Lower lobe of right lung (tissue), 2 donors: ENCODE data around the gene CDH8. TPM values are rescaled to one million over a fixed set of nuclear protein-coding genes. Genes with fewer than 3 reads are reported as not detected.

Experiments
- ATAC-seq, 2 donors: fragments of 200-7000 bp; cut with Tn5 transposase; one replicate each; pipeline ENCODE4 v1.9.1; 2020 to 2022; ENCODE audit warnings: mild to moderate bottlenecking in 2 of 2, moderate library complexity in 2 of 2
- DNase-seq: peaks from one replicate; pipeline ENCODE4 v3.0.0-alpha.2; 2020
- H3K27ac ChIP-seq: fragments of 200-600 bp; one replicate; pipeline ENCODE4 v1.8.0; 2022
- H3K27me3 ChIP-seq: fragments of 200-600 bp; one replicate; pipeline ENCODE4 v1.8.0; 2022; ENCODE audit warnings: low read depth
- H3K36me3 ChIP-seq: fragments of 200-600 bp; one replicate; pipeline ENCODE4 v1.8.0; 2022; ENCODE audit warnings: mild to moderate bottlenecking
- H3K4me1 ChIP-seq: fragments of 200-600 bp; one replicate; pipeline ENCODE4 v1.8.0; 2022
- H3K4me3 ChIP-seq: fragments of 200-600 bp; one replicate; pipeline ENCODE4 v1.8.0; 2022; ENCODE audit warnings: mild to moderate bottlenecking
- H3K9me3 ChIP-seq: fragments of 200-600 bp; one replicate; pipeline ENCODE4 v1.8.0; 2022
- intact Hi-C: fragments of 100-400 bp; cut with DNase I; formaldehyde crosslinking; loops from one replicate; pipeline ENCODE4 v1.11.0; 2022
- long read RNA-seq: library from polyadenylated mRNA; unstranded; transcript quantifications from one replicate; pipeline ENCODE4 v2.0.0, GENCODE V29; 2021
- total RNA-seq: library from RNA; stranded (reverse); fragmentation: NEBNext Ultra II Directional; extraction: Animal tissue kit (Norgen Biotek cat#: 25700); gene quantifications from one replicate; pipeline ENCODE4 v1.2.1, GENCODE V29; 2021
- TF ChIP-seq, protein P1 (sequence below): fragments of 200-600 bp; IDR thresholded peaks from one replicate; pipeline ENCODE4 v1.8.0; 2022; ENCODE audit warnings: antibody characterized with exemption, mild to moderate bottlenecking
- donor health status: DM: no; HTN: yes; CAD: no; lungs with severe emphysema.

The CDH8 gene
- total RNA-seq, result 0.71 TPM
- long read RNA-seq, result 0 reads

DNA sequence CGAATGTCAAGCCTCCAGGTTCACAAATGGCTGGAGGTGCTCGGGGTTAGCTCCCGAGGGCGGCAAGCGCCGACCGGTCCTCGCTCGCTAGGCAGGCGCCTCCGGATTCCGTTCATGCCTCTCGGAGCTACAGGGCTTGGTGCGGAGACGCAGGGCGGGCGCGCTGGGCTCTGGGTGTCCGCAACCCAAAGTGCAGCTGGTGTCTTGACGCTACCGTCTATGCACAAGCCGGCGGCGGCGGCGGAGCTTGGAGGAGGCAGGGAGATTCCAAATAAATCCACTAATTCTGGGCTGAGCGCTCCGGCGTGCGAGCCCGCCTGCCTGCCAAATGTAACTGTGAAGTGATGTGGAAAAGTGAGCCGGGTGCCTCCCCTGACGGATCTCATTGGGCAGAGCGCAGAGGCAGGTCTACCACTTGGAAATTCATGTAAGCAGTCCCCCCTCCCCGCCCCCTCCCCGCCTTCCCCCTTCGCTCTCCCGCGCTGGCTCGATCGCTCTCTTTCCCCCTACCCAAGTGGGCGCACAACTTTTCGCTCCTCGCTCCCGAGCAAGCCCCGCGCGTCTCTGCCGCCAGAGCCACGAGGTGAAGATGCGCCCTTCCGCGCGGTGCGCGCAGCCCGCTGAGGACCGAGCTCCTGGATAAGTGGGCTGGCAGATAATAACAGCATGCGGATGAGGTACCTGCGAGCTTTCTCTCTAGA lies at the start of gene CDH8:
Gene CDH8, minus strand, starts transcription at position 338 of the 701 bp plus-strand sequence. CDS start 15,035 bp downstream, outside the sequence.
- ATAC-seq (peak; percentile 24 to 41), DNase-seq (peak; percentile 46)
- Histone ChIP-seq H3K9me3 (no peaks in the 10 kb centered on the region), H3K4me3 (peak within 1 kb of the TSS; percentile 37), H3K27me3 (peaks cover 45% of the 10 kb centered on the region), H3K36me3 (no peaks in the 10 kb centered on the region), H3K27ac (no peak within 1 kb of the TSS), H3K4me1 (peaks cover 10% of the 10 kb centered on the region)
- intact Hi-C loops, result no loop called here
- TF ChIP-seq, protein P1, sequence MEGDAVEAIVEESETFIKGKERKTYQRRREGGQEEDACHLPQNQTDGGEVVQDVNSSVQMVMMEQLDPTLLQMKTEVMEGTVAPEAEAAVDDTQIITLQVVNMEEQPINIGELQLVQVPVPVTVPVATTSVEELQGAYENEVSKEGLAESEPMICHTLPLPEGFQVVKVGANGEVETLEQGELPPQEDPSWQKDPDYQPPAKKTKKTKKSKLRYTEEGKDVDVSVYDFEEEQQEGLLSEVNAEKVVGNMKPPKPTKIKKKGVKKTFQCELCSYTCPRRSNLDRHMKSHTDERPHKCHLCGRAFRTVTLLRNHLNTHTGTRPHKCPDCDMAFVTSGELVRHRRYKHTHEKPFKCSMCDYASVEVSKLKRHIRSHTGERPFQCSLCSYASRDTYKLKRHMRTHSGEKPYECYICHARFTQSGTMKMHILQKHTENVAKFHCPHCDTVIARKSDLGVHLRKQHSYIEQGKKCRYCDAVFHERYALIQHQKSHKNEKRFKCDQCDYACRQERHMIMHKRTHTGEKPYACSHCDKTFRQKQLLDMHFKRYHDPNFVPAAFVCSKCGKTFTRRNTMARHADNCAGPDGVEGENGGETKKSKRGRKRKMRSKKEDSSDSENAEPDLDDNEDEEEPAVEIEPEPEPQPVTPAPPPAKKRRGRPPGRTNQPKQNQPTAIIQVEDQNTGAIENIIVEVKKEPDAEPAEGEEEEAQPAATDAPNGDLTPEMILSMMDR, result no peak

DNA sequence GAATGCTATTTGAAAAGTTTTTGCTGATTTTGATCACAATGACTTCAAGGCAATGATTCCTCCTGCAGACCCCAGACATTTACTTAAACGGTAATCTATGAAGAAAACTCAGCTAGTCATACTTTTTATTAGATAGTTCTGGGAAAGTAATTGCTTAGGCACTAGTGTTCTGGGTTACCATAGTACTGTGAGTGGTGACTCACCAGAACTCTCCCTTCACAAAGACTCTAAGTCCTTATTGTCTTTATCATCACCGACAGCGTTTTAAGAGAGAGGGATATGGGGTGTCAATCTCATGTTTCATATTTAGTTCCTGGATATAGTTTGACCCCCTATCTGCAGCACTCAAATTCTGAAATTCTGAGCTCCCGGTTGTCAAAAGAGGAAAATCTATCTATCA lies 43.0 kb upstream of the CDH8 start:
- no peaks in the 10 kb centered on the region for H3K9me3 ChIP-seq
- intact Hi-C loops, result no loop called here
- no peak overlapping the region for H3K4me3 ChIP-seq
- TF ChIP-seq, protein P1, result no peak
- H3K36me3 ChIP-seq, result no peaks in the 10 kb centered on the region
- no peaks in the 10 kb centered on the region for H3K27me3 ChIP-seq
- H3K4me1 ChIP-seq, result no peaks in the 10 kb centered on the region
- DNase-seq (no peak), ATAC-seq (no peak)
- no peak overlapping the region for H3K27ac ChIP-seq

DNA sequence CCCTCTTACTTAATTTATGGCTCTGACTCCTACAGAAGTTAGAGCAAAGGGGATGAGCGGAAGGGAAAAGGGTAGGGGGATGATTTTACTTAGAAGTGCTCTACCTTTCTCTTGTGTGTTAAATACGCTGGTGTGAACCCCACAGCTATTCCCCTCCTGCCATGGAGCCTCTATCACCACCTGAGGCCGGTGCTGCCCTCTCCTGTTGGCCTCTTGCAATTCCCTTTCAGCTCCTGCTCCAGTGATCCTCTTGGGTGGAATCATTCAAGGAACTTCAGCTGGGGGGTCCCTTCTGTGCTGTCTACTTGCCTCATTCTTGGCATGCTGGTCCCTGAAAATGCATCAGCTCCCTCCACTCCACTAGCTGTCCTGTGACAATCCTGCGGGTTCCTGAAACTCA lies 41.8 kb upstream of the CDH8 start:
- ATAC-seq (peak; percentile 29 to 34), DNase-seq (no peak)
- TF ChIP-seq, protein P1, result peak; percentile 29
- no peaks in the 10 kb centered on the region for H3K36me3 ChIP-seq
- no peaks in the 10 kb centered on the region for H3K27me3 ChIP-seq
- H3K9me3 ChIP-seq, result no peaks in the 10 kb centered on the region
- H3K4me3 ChIP-seq, result no peak overlapping the region
- intact Hi-C loops, result no loop called here
- H3K4me1 ChIP-seq, result no peaks in the 10 kb centered on the region
- H3K27ac ChIP-seq, result no peak overlapping the region

DNA sequence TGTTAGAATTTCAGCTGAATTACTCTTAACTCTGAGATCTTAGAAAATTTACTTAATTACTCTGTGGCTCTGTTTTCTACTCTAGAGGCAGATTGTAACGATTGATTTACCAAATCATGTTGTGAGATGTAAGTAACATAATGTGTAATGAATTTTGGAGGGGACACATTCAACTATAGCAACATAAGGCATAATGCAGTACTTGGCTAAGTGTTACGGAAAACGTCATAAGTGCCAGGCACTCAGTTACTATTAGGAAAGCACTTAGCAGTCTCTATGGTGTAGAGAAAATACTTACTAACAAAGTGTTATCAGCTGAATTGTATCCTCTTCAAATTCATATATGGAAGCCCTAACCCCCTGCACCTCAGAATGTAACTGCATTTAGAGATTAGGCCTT lies 40.6 kb upstream of the CDH8 start:
- DNase-seq (no peak), ATAC-seq (no peak)
- H3K4me3 ChIP-seq, result no peak overlapping the region
- H3K27ac ChIP-seq, result no peak overlapping the region
- no peaks in the 10 kb centered on the region for H3K4me1 ChIP-seq
- TF ChIP-seq, protein P1, result no peak
- intact Hi-C loops, result no loop called here
- H3K27me3 ChIP-seq, result no peaks in the 10 kb centered on the region
- H3K9me3 ChIP-seq, result no peaks in the 10 kb centered on the region
- no peaks in the 10 kb centered on the region for H3K36me3 ChIP-seq

GRCh38 chr16:62068747-62069146 lies 32.5 kb upstream of the CDH8 start:
- TF ChIP-seq, protein P1, result no peak
- Histone ChIP-seq H3K4me3 (no peak overlapping the region), H3K27me3 (no peaks in the 10 kb centered on the region), H3K9me3 (no peaks in the 10 kb centered on the region), H3K4me1 (no peaks in the 10 kb centered on the region), H3K36me3 (no peaks in the 10 kb centered on the region), H3K27ac (no peak overlapping the region)
- DNase-seq (no peak), ATAC-seq (no peak)
- intact Hi-C loops, result no loop called here
